SK-N-SH treated with all-trans-retinoic acid at 6 μM for 48 hours (cell line): ENCODE measurements around the gene TOM1L2.

Experiments
- ATAC-seq: fragments of 200-7000 bp; cut with Tn5 transposase; 3 replicates; pipeline ENCODE4 v1.9.1; 2020; ENCODE audit warnings: mild to moderate bottlenecking, moderate library complexity
- BACH2 ChIP-seq: fragments of 250-450 bp; sonication (Bioruptor Pico); IDR thresholded peaks from 2 replicates; pipeline ENCODE4 v1.9.0; 2021; ENCODE audit warnings: mild to moderate bottlenecking, borderline replicate concordance
- CREB5 ChIP-seq: fragments of 250-450 bp; sonication (Bioruptor Pico); IDR thresholded peaks from 2 replicates; pipeline ENCODE4 v1.5.1; 2020; ENCODE audit warnings: low read depth, mild to moderate bottlenecking, moderate library complexity
- CSDC2 ChIP-seq: fragments of 250-450 bp; sonication (Bioruptor Pico); IDR thresholded peaks from 2 replicates; pipeline ENCODE4 v1.5.0; 2020; ENCODE audit warnings: mild to moderate bottlenecking, moderate library complexity
- CSRNP3 ChIP-seq: fragments of 250-450 bp; sonication (Bioruptor Pico); IDR thresholded peaks from 2 replicates; pipeline ENCODE4 v1.5.1; 2021; ENCODE audit warnings: mild to moderate bottlenecking, moderate library complexity
- ESRRG ChIP-seq: fragments of 250-450 bp; sonication (Bioruptor Pico); IDR thresholded peaks from 2 replicates; pipeline ENCODE4 v1.6.1; 2021; ENCODE audit warnings: mild to moderate bottlenecking
- GLIS3 ChIP-seq: fragments of 250-450 bp; sonication (Bioruptor Pico); IDR thresholded peaks from 2 replicates; pipeline ENCODE4 v1.5.0; 2020; ENCODE audit warnings: mild to moderate bottlenecking, moderate library complexity
- ISL1 ChIP-seq: fragments of 250-450 bp; sonication (Bioruptor Pico); IDR thresholded peaks from 2 replicates; pipeline ENCODE4 v2.1.2; 2022; ENCODE audit warnings: mild to moderate bottlenecking, moderate library complexity
- OSR1 ChIP-seq: fragments of 250-450 bp; sonication (Bioruptor Pico); IDR thresholded peaks from 2 replicates; pipeline ENCODE4 v1.8.0; 2022; ENCODE audit warnings: moderate library complexity, mild to moderate bottlenecking, inconsistent platforms
- PPARA ChIP-seq: fragments of 250-450 bp; sonication (Bioruptor Pico); IDR thresholded peaks from 2 replicates; pipeline ENCODE4 v1.5.0; 2020; ENCODE audit warnings: mild to moderate bottlenecking, borderline replicate concordance
- SNAI2 ChIP-seq: fragments of 250-450 bp; sonication (Bioruptor Pico); IDR thresholded peaks from 2 replicates; pipeline ENCODE4 v1.5.0; 2020; ENCODE audit warnings: mild to moderate bottlenecking, moderate library complexity
- TCF4 ChIP-seq: fragments of 250-450 bp; sonication (Bioruptor Pico); IDR thresholded peaks from 2 replicates; pipeline ENCODE4 v1.8.0; 2021; ENCODE audit warnings: mild to moderate bottlenecking, moderate library complexity, borderline replicate concordance
- TOX ChIP-seq: fragments of 250-450 bp; sonication (Bioruptor Pico); IDR thresholded peaks from 2 replicates; pipeline ENCODE4 v1.8.0; 2021; ENCODE audit warnings: mild to moderate bottlenecking, moderate library complexity, borderline replicate concordance
- TSHZ2 ChIP-seq: fragments of 250-450 bp; sonication (Bioruptor Pico); IDR thresholded peaks from 2 replicates; pipeline ENCODE4 v1.5.0; 2020; ENCODE audit warnings: mild to moderate bottlenecking, moderate library complexity
- ZC3H10 ChIP-seq: fragments of 250-450 bp; sonication (Bioruptor Pico); IDR thresholded peaks from 2 replicates; pipeline ENCODE4 v1.5.1; 2021; ENCODE audit warnings: mild to moderate bottlenecking, moderate library complexity
- ZFP3 ChIP-seq: fragments of 250-450 bp; sonication (Bioruptor Pico); IDR thresholded peaks from 2 replicates; pipeline ENCODE4 v1.5.0; 2020; ENCODE audit warnings: mild to moderate bottlenecking, moderate library complexity
- ZFP30 ChIP-seq: fragments of 450-650 bp; formaldehyde crosslinking; IDR thresholded peaks from 2 replicates; pipeline ENCODE4 v1.5.0; 2022; ENCODE audit warnings: mild to moderate bottlenecking, moderate library complexity
- ZNF565 ChIP-seq: fragments of 450-650 bp; formaldehyde crosslinking; conservative IDR thresholded peaks from 2 replicates; pipeline ENCODE4 v1.5.0; 2020; ENCODE audit warnings: low read depth, mild to moderate bottlenecking, moderate library complexity
- ZNF70 ChIP-seq: fragments of 450-650 bp; formaldehyde crosslinking; IDR thresholded peaks from 2 replicates; pipeline ENCODE4 v1.5.0; 2020; ENCODE audit warnings: mild to moderate bottlenecking, moderate library complexity
- ZNF8 ChIP-seq: fragments of 450-650 bp; formaldehyde crosslinking; IDR thresholded peaks from 2 replicates; pipeline ENCODE4 v1.5.0; 2020; ENCODE audit warnings: mild to moderate bottlenecking, moderate library complexity
- TF ChIP-seq, protein P1 (sequence below): fragments of 250-450 bp; sonication (Bioruptor Pico); IDR thresholded peaks from 2 replicates; pipeline ENCODE4 v1.8.0; 2020; ENCODE audit warnings: mild to moderate bottlenecking, moderate library complexity, borderline replicate concordance

TOM1L2 gene

GRCh38 chr17:18011286-18011685 lies 39.1 kb upstream of the TOM1L2 start (continued):
- TF ChIP-seq, protein P1, sequence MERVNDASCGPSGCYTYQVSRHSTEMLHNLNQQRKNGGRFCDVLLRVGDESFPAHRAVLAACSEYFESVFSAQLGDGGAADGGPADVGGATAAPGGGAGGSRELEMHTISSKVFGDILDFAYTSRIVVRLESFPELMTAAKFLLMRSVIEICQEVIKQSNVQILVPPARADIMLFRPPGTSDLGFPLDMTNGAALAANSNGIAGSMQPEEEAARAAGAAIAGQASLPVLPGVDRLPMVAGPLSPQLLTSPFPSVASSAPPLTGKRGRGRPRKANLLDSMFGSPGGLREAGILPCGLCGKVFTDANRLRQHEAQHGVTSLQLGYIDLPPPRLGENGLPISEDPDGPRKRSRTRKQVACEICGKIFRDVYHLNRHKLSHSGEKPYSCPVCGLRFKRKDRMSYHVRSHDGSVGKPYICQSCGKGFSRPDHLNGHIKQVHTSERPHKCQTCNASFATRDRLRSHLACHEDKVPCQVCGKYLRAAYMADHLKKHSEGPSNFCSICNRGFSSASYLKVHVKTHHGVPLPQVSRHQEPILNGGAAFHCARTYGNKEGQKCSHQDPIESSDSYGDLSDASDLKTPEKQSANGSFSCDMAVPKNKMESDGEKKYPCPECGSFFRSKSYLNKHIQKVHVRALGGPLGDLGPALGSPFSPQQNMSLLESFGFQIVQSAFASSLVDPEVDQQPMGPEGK (CRISPR knock-in tag) = no peak

GRCh38 chr17:18009609-18010420 lies 37.6 kb upstream of the TOM1L2 start:
- no peak for TF ChIP-seq ZFP30 (CRISPR knock-in tag)
- TF ChIP-seq ZNF8 (CRISPR knock-in tag) = no peak
- TF ChIP-seq TSHZ2 (CRISPR knock-in tag) = no peak
- no peak for TF ChIP-seq ZFP3 (CRISPR knock-in tag)
- no peak for TF ChIP-seq SNAI2 (CRISPR knock-in tag)
- TF ChIP-seq CSDC2 = no peak
- no peak for TF ChIP-seq ZNF565 (CRISPR knock-in tag)
- TF ChIP-seq CREB5 = no peak
- no peak for TF ChIP-seq BACH2
- TF ChIP-seq ZC3H10 (CRISPR knock-in tag) = no peak
- TF ChIP-seq CSRNP3 = no peak
- no peak for TF ChIP-seq PPARA (CRISPR knock-in tag)
- no peak for TF ChIP-seq ZNF70 (CRISPR knock-in tag)
- TF ChIP-seq OSR1 (CRISPR knock-in tag) = no peak
- no peak for TF ChIP-seq ESRRG
- TF ChIP-seq TCF4 (CRISPR knock-in tag) = no peak
- TF ChIP-seq, protein P1 (CRISPR knock-in tag) = no peak
- ATAC-seq = no peak

DNA sequence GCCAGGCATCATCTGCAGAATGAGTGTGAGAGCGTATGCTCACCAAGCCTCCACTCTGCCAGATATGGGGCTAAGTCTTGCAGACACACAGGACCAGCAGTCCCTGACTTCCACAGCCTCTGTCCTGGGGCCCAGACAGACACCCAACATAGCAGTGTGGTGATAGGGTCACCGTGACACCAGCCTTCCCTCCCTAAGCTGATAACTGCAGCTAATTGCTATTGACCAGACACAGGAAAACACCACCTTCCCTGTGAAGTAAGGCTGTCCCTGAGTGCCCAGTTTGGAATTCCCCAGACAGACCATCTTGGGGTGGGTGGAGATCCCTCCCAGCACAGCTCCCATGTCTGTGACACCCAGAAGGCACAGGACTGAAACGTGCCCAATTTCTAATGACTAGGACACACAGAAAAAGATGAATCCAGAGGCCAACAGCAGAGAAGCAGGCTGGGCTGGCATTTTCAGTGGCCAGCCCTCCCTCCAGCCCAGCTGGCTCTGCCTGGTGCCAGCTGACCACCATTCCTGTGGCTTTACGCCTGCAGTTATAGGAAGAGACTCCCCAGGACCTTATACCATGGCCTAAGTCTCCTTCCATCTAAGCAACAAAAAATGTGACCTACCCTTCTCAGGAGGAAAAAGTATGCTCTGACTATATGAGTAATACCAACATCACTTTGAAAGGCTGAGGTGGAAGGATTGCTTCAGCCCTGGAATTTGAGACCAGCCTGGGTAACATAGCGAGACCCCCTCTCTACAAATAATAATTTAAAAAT lies 36.5 kb upstream of the TOM1L2 start:
- TF ChIP-seq CSRNP3 (no peak), BACH2 (no peak), TCF4 (CRISPR knock-in tag) (no peak), GLIS3 (CRISPR knock-in tag) (no peak), ZNF70 (CRISPR knock-in tag) (no peak), ISL1 (CRISPR knock-in tag) (no peak), TOX (CRISPR knock-in tag) (no peak), SNAI2 (CRISPR knock-in tag) (no peak)
- peak; percentile 84 for ATAC-seq
